Endothelial cell of umbilical vein (primary cell): ENCODE results near the gene GPA33. TPM values are rescaled to one million over a fixed set of nuclear protein-coding genes. Genes with fewer than 3 reads are reported as not detected.

Experiments used
- BruUV-seq: library from RNA; stranded (reverse); fragments of 400-500 nt; replicated peaks from 2 replicates; lab custom pipeline; 2021; lab: Mats Ljungman, UMichigan
- CTCF ChIA-PET: fragments of 300-600, 350-600 bp; sonication (Branson Sonifier 250); formaldehyde crosslinking; loops from one replicate; lab custom pipeline; 2021; ENCODE audit warnings: antibody characterized with exemption, inconsistent platforms; lab: Charles Lee
- POLR2A ChIA-PET: fragments of 300-600, 350-600 bp; sonication (Branson Sonifier 250); formaldehyde crosslinking; loops from one replicate; lab custom pipeline; 2021; ENCODE audit warnings: antibody characterized with exemption, inconsistent platforms; lab: Charles Lee
- DNase-seq: peaks from one replicate; pipeline ENCODE4 v3.0.0-alpha.2; 2011; ENCODE audit warnings: low read depth, low spot score
- FAIRE-seq: peaks from 2 replicates; lab custom pipeline; 2011; peaks lifted over from hg19 to GRCh38; lab: Jason Lieb, UNC
- H2AFZ ChIP-seq: 2 replicates; pipeline ENCODE4 v1.6.0; 2012; ENCODE audit warnings: low read depth, low read length, control low read depth, inconsistent platforms
- H3K27ac ChIP-seq: 2 replicates; pipeline ENCODE4 v1.5.1; 2011; ENCODE audit warnings: low read depth, mild to moderate bottlenecking, control low read depth, low read length, moderate library complexity; ENCODE audit not compliant: insufficient read depth
- H3K27me3 ChIP-seq, 2 experiments: 2 replicates each; pipeline versions ENCODE4 v1.6.0 to v1.6.1; 2011; ENCODE audit warnings: low read length in 2 of 2, mixed read lengths in 1 of 2; ENCODE audit not compliant: control insufficient read depth in 2 of 2, insufficient read depth in 2 of 2
- H3K36me3 ChIP-seq, 2 experiments: 2 replicates in 1 of 2; 3 replicates in 1 of 2; pipeline ENCODE4 v1.5.1; 2011; ENCODE audit warnings: low read length in 2 of 2, mild to moderate bottlenecking in 1 of 2, moderate library complexity in 1 of 2; ENCODE audit not compliant: control insufficient read depth in 2 of 2, insufficient read depth in 2 of 2; ENCODE audit errors: extremely low read depth in 1 of 2
- H3K4me1 ChIP-seq: 3 replicates; pipeline ENCODE4 v1.5.1; 2011; ENCODE audit warnings: mild to moderate bottlenecking, low read length; ENCODE audit not compliant: control insufficient read depth, insufficient read depth; ENCODE audit errors: extremely low read depth
- H3K4me2 ChIP-seq: 2 replicates; pipeline ENCODE4 v1.6.1; 2011; ENCODE audit warnings: low read length, control low read depth, mixed read lengths; ENCODE audit not compliant: insufficient read depth
- H3K4me3 ChIP-seq, 3 experiments: fragments of 200-600 bp in 1 of 3; sonication (generic), shearing (Covaris generic) in 1 of 3; replicated peaks in 1 of 3; 2 replicates each; pipeline ENCODE4 v1.5.1; 2011 to 2016; ENCODE audit warnings: control low read depth in 3 of 3, low read length in 3 of 3, mild to moderate bottlenecking in 2 of 3, inconsistent platforms in 1 of 3, low read depth in 1 of 3, moderate library complexity in 1 of 3; ENCODE audit not compliant: insufficient read depth in 1 of 3
- H3K79me2 ChIP-seq: 2 replicates; pipeline ENCODE4 v1.6.0; 2012; ENCODE audit warnings: low read length, inconsistent platforms; ENCODE audit not compliant: control insufficient read depth, insufficient read depth
- H3K9ac ChIP-seq: replicated peaks from 2 replicates; pipeline ENCODE3; 2011; ENCODE audit warnings: low read length, control low read depth; ENCODE audit not compliant: insufficient read depth; ENCODE audit errors: extremely low read depth
- H3K9me1 ChIP-seq: replicated peaks from 3 replicates; pipeline ENCODE4 v1.6.0; 2011; ENCODE audit warnings: mild to moderate bottlenecking, low read length; ENCODE audit not compliant: control insufficient read depth, insufficient read depth; ENCODE audit errors: extremely low read depth
- H3K9me3 ChIP-seq: replicated peaks from 2 replicates; pipeline ENCODE4 v1.5.1; 2012; ENCODE audit warnings: low read length, inconsistent platforms; ENCODE audit not compliant: control insufficient read depth, insufficient read depth
- H4K20me1 ChIP-seq: replicated peaks from 2 replicates; pipeline ENCODE3; 2011; ENCODE audit warnings: mild to moderate bottlenecking, low read length; ENCODE audit not compliant: control insufficient read depth, insufficient read depth; ENCODE audit errors: extremely low read depth
- CTCF ChIP-seq, 2 donors: IDR thresholded peaks; 1 replicate in 1 of 2; 2 replicates in 1 of 2; pipeline ENCODE4 v1.5.1; 2011; ENCODE audit warnings: low read length in 2 of 2, mild to moderate bottlenecking in 2 of 2, moderate library complexity in 2 of 2, control low read depth in 1 of 2, inconsistent platforms in 1 of 2, low read depth in 1 of 2; ENCODE audit not compliant: insufficient read depth in 1 of 2; ENCODE audit errors: extremely low read depth in 1 of 2
- EZH2 ChIP-seq: IDR thresholded peaks from 2 replicates; pipeline ENCODE4 v1.6.1; 2012; ENCODE audit warnings: borderline replicate concordance, low read depth, mild to moderate bottlenecking, moderate library complexity, low read length, inconsistent platforms; ENCODE audit not compliant: severe bottlenecking
- MYC ChIP-seq: IDR thresholded peaks from one replicate; pipeline ENCODE4 v1.6.1; 2011; ENCODE audit warnings: mild to moderate bottlenecking, low read depth, low read length
- POLR2AphosphoS5 ChIP-seq: IDR thresholded peaks from 2 replicates; pipeline ENCODE4 v1.6.1; 2012; ENCODE audit warnings: low read depth, mild to moderate bottlenecking, control low read depth, low read length, moderate library complexity; ENCODE audit not compliant: insufficient read depth
- dilution Hi-C: fragments of 300-500 bp; cut with MboI; formaldehyde crosslinking; loops from one replicate; pipeline ENCODE4 v1.15.0; 2019; ENCODE audit warnings: low sequenced_read_pairs; ENCODE audit not compliant: extremely low pct_ligation_motif_present
- intact Hi-C: fragments of 100-400 bp; cut with micrococcal nuclease; formaldehyde crosslinking; loops from one replicate; pipeline ENCODE4 v1.10.0; 2022
- polyA plus RNA-seq, 4 experiments: library from polyadenylated mRNA; depleted of rRNA in 3 of 4; stranded (reverse) in 3 of 4; unstranded in 1 of 4; fragments of >200 nt; gene quantifications; 2 replicates each; pipeline versions ENCODE4 v1.2.1 to v1.2.3, GENCODE V29; 2011 to 2012; ENCODE audit warnings: missing spikeins in 1 of 4
- total RNA-seq: library from RNA; stranded (reverse); gene quantifications from 2 replicates; pipeline ENCODE4 v1.2.3, GENCODE V29; 2021

Gene GPA33
- total and polyA plus RNA-seq, 2 donors (not counting 3 experiments of a cell fraction or from before 2014, with no cell fraction given) = not detected

GRCh38 chr1:167054531-167054930 is 35.6 kb downstream of the GPA33 start:
- no peak for TF ChIP-seq MYC
- ChIA-PET CTCF (interaction anchor here (12.6 kb wide), 1 partner anchor 144 kb away, joined by 509 read pairs; no protein-coding TSS in a partner anchor), POLR2A (no interaction called here)

DNA sequence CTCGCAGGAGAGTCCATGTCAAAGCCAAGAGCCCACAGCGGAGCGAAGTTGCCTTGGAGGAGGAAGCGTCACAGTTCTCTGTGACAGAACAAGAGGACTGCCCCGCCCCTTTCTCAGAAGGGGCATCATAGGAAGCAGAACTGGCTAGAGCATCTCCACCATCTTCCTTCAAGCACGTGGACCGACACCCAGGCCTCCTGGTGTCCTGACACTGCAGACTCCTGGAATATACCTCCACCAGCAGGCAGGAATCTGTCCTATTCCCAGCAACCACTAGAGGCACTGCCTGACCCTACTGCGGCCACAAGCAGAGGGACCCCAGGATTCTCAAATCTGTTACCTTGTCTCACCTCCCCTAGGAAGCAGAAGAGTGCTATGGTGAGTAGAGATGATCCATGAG is 37.8 kb downstream of the GPA33 start:
- Histone ChIP-seq H3K9me3 (no peaks in the 10 kb centered on the region), H3K4me3 (no peak overlapping the region), H3K79me2 (no peaks in the 10 kb centered on the region), H3K4me1 (no peaks in the 10 kb centered on the region), H3K27me3 (no peaks in the 10 kb centered on the region), H4K20me1 (no peaks in the 10 kb centered on the region), H3K9me1 (no peaks in the 10 kb centered on the region), H3K9ac (no peak overlapping the region), H2AFZ (no peak overlapping the region), H3K4me2 (no peak overlapping the region), H3K27ac (no peak overlapping the region), H3K36me3 (no peaks in the 10 kb centered on the region)
- DNase-seq (no peak), FAIRE-seq (no peak)
- POLR2A ChIA-PET = no interaction called here
- dilution Hi-C loops (no loop called here), intact Hi-C loops (no loop called here)
- no TSS peak for BruUV-seq
- CTCF ChIA-PET = interaction anchor here (1.0 to 1.4 kb wide), 4 partner anchors 9 to 142 kb away, joined by 3 to 5 read pairs (median 4); no protein-coding TSS in a partner anchor
- TF ChIP-seq CTCF (IDR thresholded peaks at IDR 0.05; ENCODE audit: extremely low read depth in 1 of 2, insufficient read depth in 1 of 2, low read depth in 1 of 2, low read length in 2 of 2) (peak; percentile 28 to 55), EZH2 (no peak), POLR2AphosphoS5 (no peak)

More at GRCh38 chr1:167054531-167054930, 35.6 kb downstream of the GPA33 start:
- DNase-seq (no peak), FAIRE-seq (no peak)
- dilution Hi-C loops = no loop called here
- H3K4me1 ChIP-seq = peaks cover 3% of the 10 kb centered on the region
- no peaks in the 10 kb centered on the region for H3K36me3 ChIP-seq
- H3K9me3 ChIP-seq = no peaks in the 10 kb centered on the region
- H3K9me1 ChIP-seq = no peaks in the 10 kb centered on the region
- no peak overlapping the region for H3K4me3 ChIP-seq
- no peaks in the 10 kb centered on the region for H4K20me1 ChIP-seq
- H3K4me2 ChIP-seq = no peak overlapping the region
- intact Hi-C loops = no loop called here
- no peak overlapping the region for H2AFZ ChIP-seq
- no peaks in the 10 kb centered on the region for H3K27me3 ChIP-seq
- H3K27ac ChIP-seq = no peak overlapping the region
- no peaks in the 10 kb centered on the region for H3K79me2 ChIP-seq
- H3K9ac ChIP-seq = no peak overlapping the region
- no TSS peak for BruUV-seq
